GM19395 (cell line): ENCODE measurements around the gene TBL1X.

Experiments used
- ATAC-seq: cut with Tn5 transposase; IDR thresholded peaks from one replicate; pipeline ENCODE4 v1.9.1; 2021; ENCODE audit warnings: mild to moderate bottlenecking, moderate library complexity; ENCODE audit not compliant: unreplicated experiment

The TBL1X gene

GRCh38 chrX:9578083-9578779, 113.4 kb downstream of the TBL1X start:
- no peak for ATAC-seq

- ATAC-seq = no peak
Measured at GRCh38 chrX:9581771-9582385, 117.0 kb downstream of the TBL1X start.

- no peak for ATAC-seq
Measured at GRCh38 chrX:9582956-9583355, 118.1 kb downstream of the TBL1X start.

- no peak for ATAC-seq
Measured at GRCh38 chrX:9586992-9587392, 122.1 kb downstream of the TBL1X start.

- ATAC-seq = no peak
Measured at GRCh38 chrX:9587642-9588041, 122.8 kb downstream of the TBL1X start.

- ATAC-seq = no peak
Measured at GRCh38 chrX:9591496-9591895, 126.6 kb downstream of the TBL1X start.

GRCh38 chrX:9593756-9594155, 128.9 kb downstream of the TBL1X start:
- ATAC-seq = no peak

GRCh38 chrX:9595174-9595573, 130.3 kb downstream of the TBL1X start:
- no peak for ATAC-seq

- ATAC-seq = no peak
Measured at GRCh38 chrX:9596837-9597236, 132.0 kb downstream of the TBL1X start.

GRCh38 chrX:9597361-9598035, 132.6 kb downstream of the TBL1X start:
- no peak for ATAC-seq

- no peak for ATAC-seq
Measured at GRCh38 chrX:9598344-9598743, 133.5 kb downstream of the TBL1X start.

GRCh38 chrX:9604111-9604907, 139.5 kb downstream of the TBL1X start:
- no peak for ATAC-seq

GRCh38 chrX:9604908-9605306, 140.0 kb downstream of the TBL1X start:
- no peak for ATAC-seq

- ATAC-seq = no peak
Measured at GRCh38 chrX:9605484-9605883, 140.6 kb downstream of the TBL1X start.

- ATAC-seq = no peak
Measured at GRCh38 chrX:9606971-9607370, 142.1 kb downstream of the TBL1X start.

GRCh38 chrX:9609499-9609898, 144.6 kb downstream of the TBL1X start:
- no peak for ATAC-seq

- ATAC-seq = no peak
Measured at GRCh38 chrX:9609987-9610386, 145.1 kb downstream of the TBL1X start.

GRCh38 chrX:9610771-9611392, 146.0 kb downstream of the TBL1X start:
- ATAC-seq = no peak

- ATAC-seq = no peak
Measured at GRCh38 chrX:9611436-9612145, 146.7 kb downstream of the TBL1X start.

GRCh38 chrX:9612146-9612505, 147.3 kb downstream of the TBL1X start:
- ATAC-seq = no peak
